ENCODE data around the gene ASPHD2.

ASPHD2 gene

GRCh38 chr22:26461188-26461810, 32.2 kb downstream of the ASPHD2 start:
- no peak for TF ChIP-seq Cebpa-rat (IDR thresholded peaks at IDR 0.05)
- H3K36me3 ChIP-seq, result peaks cover 91 to 100% (median 100%) of the 10 kb centered on the region in 11 experiments

GRCh38 chr22:26462051-26462450, 33.0 kb downstream of the ASPHD2 start:
- Histone ChIP-seq H3K4me3 (no peak overlapping the region), H3K36me3 (peaks cover 91 to 100% (median 100%) of the 10 kb centered on the region in 11 experiments), H3K9ac (0 out of 22 replicates have a peak overlapping the region, but pooled peaks of 2 of the 11 experiments have one; percentile 8 to 54), H3K4me1 (peaks cover 21 to 60% (median 52%) of the 10 kb centered on the region in 10 experiments), H3K4me2 (peak overlapping the region in 4 of 11 experiments; percentile 47 to 71 (median 64); a peak in 4 of 22 replicates), H3K9me3 (replicated peaks in 1 of 11) (no peaks in the 10 kb centered on the region), H4K20me1 (peaks cover 36 to 100% (median 75%) of the 10 kb centered on the region in 11 experiments; a peak in 21 of 22 replicates), H3K27me3 (no peaks in the 10 kb centered on the region), H3K27ac (no peak overlapping the region)
- no peak for TF ChIP-seq Cebpa-rat (IDR thresholded peaks at IDR 0.05)

More at GRCh38 chr22:26461188-26461810, 32.2 kb downstream of the ASPHD2 start:
- Histone ChIP-seq H3K27me3 (no peaks in the 10 kb centered on the region), H3K4me1 (peaks cover 21 to 54% (median 45%) of the 10 kb centered on the region in 10 experiments), H3K9me3 (replicated peaks in 1 of 11) (no peaks in the 10 kb centered on the region), H4K20me1 (peaks cover 36 to 100% (median 76%) of the 10 kb centered on the region in 11 experiments; a peak in 21 of 22 replicates), H3K4me2 (peak overlapping the region in 1 of 11 experiments; percentile 24; a peak in 2 of 22 replicates), H3K4me3 (no peak overlapping the region), H3K27ac (no peak overlapping the region), H3K9ac (no peak overlapping the region)

- no peak overlapping the region for H3K4me3 ChIP-seq
- peaks cover 36 to 100% (median 71%) of the 10 kb centered on the region in 11 experiments; a peak in 21 of 22 replicates for H4K20me1 ChIP-seq
- TF ChIP-seq Cebpa-rat (IDR thresholded peaks at IDR 0.05), result no peak
- H3K36me3 ChIP-seq, result peaks cover 91 to 100% (median 100%) of the 10 kb centered on the region in 11 experiments
- no peaks in the 10 kb centered on the region for H3K9me3 ChIP-seq (replicated peaks in 1 of 11)
- H3K27ac ChIP-seq, result peak overlapping the region in 1 of 11 experiments; percentile 65; a peak in 1 of 22 replicates
- H3K9ac ChIP-seq, result 0 out of 22 replicates have a peak overlapping the region, but pooled peaks of 2 of the 11 experiments have one; percentile 54 to 66
- peak overlapping the region in 10 of 11 experiments; percentile 47 to 71 (median 55); a peak in 13 of 22 replicates for H3K4me2 ChIP-seq
- H3K27me3 ChIP-seq, result no peaks in the 10 kb centered on the region
- peaks cover 21 to 66% (median 55%) of the 10 kb centered on the region in 10 experiments for H3K4me1 ChIP-seq
Measured at GRCh38 chr22:26462641-26463040, 33.6 kb downstream of the ASPHD2 start.

DNA sequence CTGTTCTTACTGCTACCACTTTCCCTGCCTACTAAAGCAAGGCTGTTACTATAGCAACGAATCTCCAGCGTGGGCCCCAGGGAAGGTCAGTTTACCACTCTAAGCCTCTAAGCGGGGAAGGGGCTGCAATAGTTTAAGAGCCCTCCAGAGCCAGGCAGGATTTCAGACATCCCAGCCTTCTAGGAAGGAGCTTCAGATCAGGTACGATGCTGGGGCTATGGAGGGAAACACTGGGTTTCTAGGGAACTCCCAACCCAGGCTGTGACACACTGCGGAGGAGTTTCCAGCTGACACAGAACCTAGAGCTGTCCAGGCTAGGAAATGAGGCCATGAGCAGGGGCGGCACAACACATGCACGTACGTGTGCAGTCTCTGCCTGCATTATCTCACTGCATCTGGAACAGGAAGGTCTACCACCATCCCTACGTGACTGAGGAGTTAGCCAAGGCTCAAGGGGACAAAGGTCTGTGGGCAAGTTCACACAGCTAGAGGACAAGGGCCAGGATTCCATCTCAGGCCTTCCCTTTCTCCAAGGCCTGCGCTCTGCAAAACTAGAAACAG, 34.1 kb downstream of the ASPHD2 start:
- H3K27me3 ChIP-seq, result no peaks in the 10 kb centered on the region
- H3K9me3 ChIP-seq (replicated peaks in 1 of 11), result no peaks in the 10 kb centered on the region
- peaks cover 91 to 100% (median 100%) of the 10 kb centered on the region in 11 experiments for H3K36me3 ChIP-seq
- H3K27ac ChIP-seq, result peak overlapping the region in 8 of 11 experiments; percentile 5 to 65 (median 38); a peak in 11 of 22 replicates
- no peak overlapping the region for H3K4me3 ChIP-seq
- H4K20me1 ChIP-seq, result peaks cover 36 to 100% (median 66%) of the 10 kb centered on the region in 11 experiments; a peak in 21 of 22 replicates
- peak overlapping the region in 10 of 11 experiments; percentile 9 to 66 (median 30); a peak in 13 of 22 replicates for H3K9ac ChIP-seq
- H3K4me2 ChIP-seq, result peak overlapping the region; percentile 47 to 71 (median 57)
- TF ChIP-seq Cebpa-rat (IDR thresholded peaks at IDR 0.05), result no peak
- H3K4me1 ChIP-seq, result peaks cover 21 to 71% (median 60%) of the 10 kb centered on the region in 10 experiments

- peaks cover 91 to 100% (median 100%) of the 10 kb centered on the region in 11 experiments for H3K36me3 ChIP-seq
- no peak for TF ChIP-seq Cebpa-rat (IDR thresholded peaks at IDR 0.05)
- H3K4me3 ChIP-seq, result no peak overlapping the region
- peak overlapping the region; percentile 47 to 71 (median 57) for H3K4me2 ChIP-seq
- H3K9ac ChIP-seq, result peak overlapping the region in 9 of 11 experiments; percentile 17 to 66 (median 34); a peak in 16 of 22 replicates
- H4K20me1 ChIP-seq, result peaks cover 36 to 100% (median 61%) of the 10 kb centered on the region in 11 experiments; a peak in 21 of 22 replicates
- H3K9me3 ChIP-seq (replicated peaks in 1 of 11), result no peaks in the 10 kb centered on the region
- H3K4me1 ChIP-seq, result peaks cover 21 to 75% (median 61%) of the 10 kb centered on the region in 10 experiments
- peak overlapping the region in 8 of 11 experiments; percentile 5 to 65 (median 40); a peak in 13 of 22 replicates for H3K27ac ChIP-seq
- no peaks in the 10 kb centered on the region for H3K27me3 ChIP-seq
Measured at GRCh38 chr22:26463688-26464087, 34.6 kb downstream of the ASPHD2 start.

- Histone ChIP-seq H3K4me2 (peak overlapping the region; percentile 47 to 71 (median 57); a peak in 21 of 22 replicates), H3K36me3 (peaks cover 91 to 100% (median 100%) of the 10 kb centered on the region in 11 experiments), H3K9ac (peak overlapping the region in 9 of 11 experiments; percentile 7 to 66 (median 34); a peak in 16 of 22 replicates), H3K4me3 (no peak overlapping the region), H3K4me1 (peaks cover 21 to 81% (median 58%) of the 10 kb centered on the region in 10 experiments), H3K9me3 (replicated peaks in 1 of 11) (no peaks in the 10 kb centered on the region), H3K27me3 (no peaks in the 10 kb centered on the region), H4K20me1 (peaks cover 36 to 100% (median 60%) of the 10 kb centered on the region in 11 experiments; a peak in 21 of 22 replicates), H3K27ac (peak overlapping the region in 8 of 11 experiments; percentile 5 to 65 (median 40); a peak in 12 of 22 replicates)
- no peak for TF ChIP-seq Cebpa-rat (IDR thresholded peaks at IDR 0.05)
Measured at GRCh38 chr22:26464312-26464711, 35.3 kb downstream of the ASPHD2 start.

DNA sequence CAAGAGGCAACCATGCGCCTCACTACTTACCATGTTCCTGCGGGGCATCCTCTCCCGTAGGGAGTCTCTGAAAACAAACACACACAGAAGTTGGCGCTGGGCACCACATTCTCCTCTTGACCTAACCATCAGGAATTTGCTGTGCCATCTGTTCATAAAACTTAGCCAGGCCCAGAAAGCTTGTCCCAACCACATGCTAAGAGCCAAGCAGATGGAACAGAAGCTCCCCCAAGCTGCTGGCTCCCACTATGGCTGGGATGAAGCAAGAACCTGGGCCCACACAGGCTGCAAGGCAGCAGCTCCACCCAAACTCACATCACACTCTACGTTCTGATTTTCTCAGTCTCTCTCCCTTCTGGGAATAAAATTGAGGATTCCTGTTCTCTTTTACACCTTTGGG, 37.1 kb downstream of the ASPHD2 start:
- Histone ChIP-seq H3K4me2 (peak overlapping the region in 5 of 11 experiments; percentile 2 to 66 (median 47); a peak in 7 of 22 replicates), H3K27ac (peak overlapping the region in 7 of 11 experiments; percentile 8 to 65 (median 27); a peak in 10 of 22 replicates), H3K9me3 (replicated peaks in 1 of 11) (no peaks in the 10 kb centered on the region), H3K4me3 (no peak overlapping the region), H4K20me1 (peaks cover 30 to 100% (median 42%) of the 10 kb centered on the region in 11 experiments; a peak in 21 of 22 replicates), H3K36me3 (peaks cover 93 to 100% (median 100%) of the 10 kb centered on the region in 11 experiments), H3K9ac (peak overlapping the region in 4 of 11 experiments; percentile 34 to 56 (median 39); a peak in 5 of 22 replicates), H3K27me3 (no peaks in the 10 kb centered on the region), H3K4me1 (peaks cover 21 to 93% (median 65%) of the 10 kb centered on the region in 10 experiments)
- TF ChIP-seq Cebpa-rat (IDR thresholded peaks at IDR 0.05), result no peak

- H3K9ac ChIP-seq, result peak overlapping the region in 3 of 11 experiments; percentile 6 to 89 (median 88); a peak in 3 of 22 replicates
- peaks cover 22 to 97% (median 74%) of the 10 kb centered on the region in 10 experiments for H3K4me1 ChIP-seq
- H3K4me2 ChIP-seq, result peak overlapping the region in 5 of 11 experiments; percentile 92 to 98 (median 95); a peak in 7 of 22 replicates
- H4K20me1 ChIP-seq, result peaks cover 0 to 92% (median 14%) of the 10 kb centered on the region in 11 experiments; a peak in 11 of 22 replicates
- no peaks in the 10 kb centered on the region for H3K27me3 ChIP-seq
- TF ChIP-seq Cebpa-rat (IDR thresholded peaks at IDR 0.05), result no peak
- peak overlapping the region in 2 of 11 experiments; percentile 14 to 15; a peak in 3 of 22 replicates for H3K27ac ChIP-seq
- no peaks in the 10 kb centered on the region for H3K9me3 ChIP-seq (replicated peaks in 1 of 11)
- H3K4me3 ChIP-seq, result no peak overlapping the region
- H3K36me3 ChIP-seq, result peaks cover 75 to 100% (median 93%) of the 10 kb centered on the region in 11 experiments
Measured at GRCh38 chr22:26470807-26471206, 41.7 kb downstream of the ASPHD2 start.

All from BLaER1 treated with 17β-estradiol and CSF1 and Interleukin-3, amounts not matched to agents 10 nM and 100 nM (cell line).